RWPE2 (cell line): ENCODE results near the gene RABIF.
A peak's percentile ranks its signal among the peaks of the same experiment; 100 is the strongest.

ENCODE experiments used
- ATAC-seq: fragments of 200-7000 bp; cut with Tn5 transposase; 3 replicates; pipeline ENCODE4 v1.9.1; 2021; ENCODE audit warnings: low read depth
- DNase-seq: peaks from one replicate; pipeline ENCODE4 v3.0.0-alpha.2; 2020; ENCODE audit warnings: low spot score
- H3K27ac ChIP-seq: fragments of 450-650 bp; 2 replicates; pipeline ENCODE4 v1.5.1; 2017; ENCODE audit warnings: mild to moderate bottlenecking; ENCODE audit not compliant: poor library complexity, severe bottlenecking
- H3K27me3 ChIP-seq: fragments of 250-450 bp; sonication (Bioruptor Pico); 2 replicates; pipeline ENCODE4 v1.5.1; 2021; ENCODE audit warnings: mild to moderate bottlenecking, moderate library complexity; ENCODE audit not compliant: insufficient read depth, poor library complexity, severe bottlenecking
- H3K36me3 ChIP-seq: fragments of 250-450 bp; sonication (Bioruptor Pico); 2 replicates; pipeline ENCODE4 v1.5.1; 2020; ENCODE audit warnings: low read depth, mild to moderate bottlenecking, moderate library complexity
- H3K4me1 ChIP-seq: fragments of 250-450 bp; sonication (Bioruptor Pico); 2 replicates; pipeline ENCODE4 v1.5.1; 2021; ENCODE audit warnings: mild to moderate bottlenecking, moderate library complexity; ENCODE audit not compliant: insufficient read depth, poor library complexity, severe bottlenecking
- H3K4me3 ChIP-seq: fragments of 250-450 bp; sonication (Bioruptor Pico); 2 replicates; pipeline ENCODE4 v1.5.1; 2021; ENCODE audit warnings: mild to moderate bottlenecking, moderate library complexity; ENCODE audit not compliant: severe bottlenecking
- H3K9me3 ChIP-seq: fragments of 250-450 bp; sonication (Bioruptor Pico); 2 replicates; pipeline ENCODE4 v1.5.1; 2021; ENCODE audit warnings: mild to moderate bottlenecking, moderate library complexity; ENCODE audit not compliant: severe bottlenecking
- CTCF ChIP-seq: fragments of 450-650 bp; IDR thresholded peaks from one replicate; pipeline ENCODE4 v1.5.1; 2017; ENCODE audit warnings: mild to moderate bottlenecking, moderate library complexity; ENCODE audit not compliant: poor library complexity, severe bottlenecking

The RABIF gene

DNA sequence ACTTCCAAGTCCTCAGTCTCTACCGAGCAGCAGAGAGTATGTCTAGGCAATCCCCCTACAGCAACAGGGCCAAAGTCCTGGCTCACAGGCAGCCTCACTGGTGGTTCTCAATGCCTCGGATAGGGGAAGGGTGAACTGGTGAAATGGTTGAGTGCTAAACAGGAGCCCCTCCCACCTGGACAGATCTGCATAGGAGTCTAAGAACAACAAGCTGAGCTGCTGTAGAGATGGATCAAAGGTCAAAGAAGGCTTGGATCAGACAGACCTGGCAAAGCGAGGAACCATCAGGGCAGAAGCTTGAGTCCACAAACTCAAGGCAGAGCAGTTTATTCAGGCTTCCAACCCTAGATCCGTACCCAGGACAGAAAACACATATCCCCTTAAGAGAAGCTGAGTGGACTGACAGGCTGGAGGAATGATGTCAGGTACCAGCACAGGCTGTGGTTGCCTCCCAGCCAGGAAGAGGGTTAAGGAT, 31.8 kb downstream of the RABIF start:
- H3K9me3 ChIP-seq: no peaks in the 10 kb centered on the region
- no peaks in the 10 kb centered on the region for H3K36me3 ChIP-seq
- H3K27ac ChIP-seq: no peak overlapping the region
- no peak for DNase-seq
- TF ChIP-seq CTCF: no peak
- H3K4me3 ChIP-seq: no peak overlapping the region
- H3K27me3 ChIP-seq: no peaks in the 10 kb centered on the region
- no peak for ATAC-seq
- H3K4me1 ChIP-seq: no peaks in the 10 kb centered on the region

GRCh38 chr1:202856014-202856413, 32.9 kb downstream of the RABIF start:
- Histone ChIP-seq H3K27me3 (no peaks in the 10 kb centered on the region), H3K9me3 (no peaks in the 10 kb centered on the region), H3K4me1 (no peaks in the 10 kb centered on the region), H3K36me3 (no peaks in the 10 kb centered on the region), H3K4me3 (no peak overlapping the region), H3K27ac (no peak overlapping the region)
- ATAC-seq (no peak), DNase-seq (no peak)
- TF ChIP-seq CTCF: no peak

DNA sequence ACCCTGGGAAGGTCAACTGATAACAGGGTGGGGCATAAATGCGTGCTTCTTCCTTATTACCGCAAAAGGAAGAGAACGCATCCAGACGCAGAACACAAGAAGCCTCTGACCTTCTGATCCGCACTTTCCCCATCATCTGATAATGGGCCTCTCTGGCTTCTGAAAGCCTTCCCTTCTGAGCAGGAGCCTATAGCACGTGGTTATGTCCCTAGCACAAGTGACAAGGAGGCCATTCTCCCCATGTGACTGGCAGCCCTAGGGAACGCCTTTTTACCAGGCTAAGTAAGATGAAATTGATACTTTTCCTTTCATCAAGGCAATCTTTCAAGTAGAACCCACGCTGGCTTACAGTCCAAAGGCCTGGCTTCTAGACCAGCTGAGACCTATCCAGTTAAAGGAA, 34.2 kb downstream of the RABIF start:
- no peak for TF ChIP-seq CTCF
- Histone ChIP-seq H3K27ac (no peak overlapping the region), H3K27me3 (no peaks in the 10 kb centered on the region), H3K4me3 (no peak overlapping the region), H3K36me3 (no peaks in the 10 kb centered on the region), H3K4me1 (no peaks in the 10 kb centered on the region), H3K9me3 (no peaks in the 10 kb centered on the region)
- DNase-seq: no peak
- ATAC-seq: no peak

- peak; percentile 62 for TF ChIP-seq CTCF
- no peaks in the 10 kb centered on the region for H3K9me3 ChIP-seq
- H3K27ac ChIP-seq: no peak overlapping the region
- no peaks in the 10 kb centered on the region for H3K4me1 ChIP-seq
- no peaks in the 10 kb centered on the region for H3K36me3 ChIP-seq
- DNase-seq (no peak), ATAC-seq (peak; percentile 72; the same call in 2 of the 3 replicates)
- no peak overlapping the region for H3K4me3 ChIP-seq
- no peaks in the 10 kb centered on the region for H3K27me3 ChIP-seq
Measured at GRCh38 chr1:202852163-202852904, 36.6 kb downstream of the RABIF start.
